Activated CD4-positive, alpha-beta T cell treated with anti-CD3 and anti-CD28 coated beads for 36 hours (primary cell): Measurements from ENCODE around the gene METTL22. TPM values are rescaled to one million over a fixed set of nuclear protein-coding genes. Genes with fewer than 3 reads are reported as not detected.
A peak's percentile ranks its signal among the peaks of the same experiment; 100 is the strongest.
"Not testable (repeated sequence)": the region's sequence is repeated elsewhere in the genome, so short reads cannot be mapped to it uniquely, and the experiment has no call there.

Experiments used
- ATAC-seq: fragments of 200-7000 bp; cut with Tn5 transposase; one replicate; pipeline ENCODE4 v1.10.0; 2021; ENCODE audit warnings: mild to moderate bottlenecking, moderate library complexity
- CTCF ChIA-PET: fragments of 350-600 bp; sonication (Branson Sonifier 250); formaldehyde crosslinking; loops from one replicate; lab custom pipeline; 2021; ENCODE audit warnings: antibody characterized with exemption; lab: Charles Lee
- POLR2A ChIA-PET: fragments of 350-600 bp; sonication (Branson Sonifier 250); formaldehyde crosslinking; loops from one replicate; lab custom pipeline; 2021; ENCODE audit warnings: antibody characterized with exemption, inconsistent platforms; lab: Charles Lee
- DNase-seq: peaks from one replicate; pipeline ENCODE4 v3.0.0-alpha.2; 2020
- H3K27ac Mint-ChIP-seq: one replicate; pipeline ENCODE4 v1.8.0; 2021; ENCODE audit warnings: mixed read lengths
- H3K27me3 Mint-ChIP-seq: one replicate; pipeline ENCODE4 v1.8.0; 2021; ENCODE audit warnings: mixed read lengths
- H3K36me3 Mint-ChIP-seq: one replicate; pipeline ENCODE4 v1.8.0; 2021; ENCODE audit warnings: low read depth, mixed read lengths
- H3K4me1 Mint-ChIP-seq: one replicate; pipeline ENCODE4 v1.8.0; 2021; ENCODE audit warnings: mixed read lengths
- H3K4me3 Mint-ChIP-seq: one replicate; pipeline ENCODE4 v1.8.0; 2021; ENCODE audit warnings: mild to moderate bottlenecking, moderate library complexity, mixed read lengths
- H3K9me3 Mint-ChIP-seq: one replicate; pipeline ENCODE4 v1.8.0; 2021; ENCODE audit warnings: low read depth, mixed read lengths
- intact Hi-C, 2 experiments: fragments of 100-400 bp; cut with DNase I in 1 of 2; cut with micrococcal nuclease in 1 of 2; formaldehyde crosslinking; loops; one replicate each; pipeline versions ENCODE4 v1.14.2 to v1.15.1; 2022 to 2024; cut with DNase I, micrococcal nuclease
- total RNA-seq, 2 experiments: library from RNA; stranded (reverse); gene quantifications; one replicate each; pipeline ENCODE4 v1.2.3, GENCODE V29; 2021

The METTL22 gene
- total RNA-seq, 2 experiments from 2014 or later = 32.3 to 45.8 TPM

DNA sequence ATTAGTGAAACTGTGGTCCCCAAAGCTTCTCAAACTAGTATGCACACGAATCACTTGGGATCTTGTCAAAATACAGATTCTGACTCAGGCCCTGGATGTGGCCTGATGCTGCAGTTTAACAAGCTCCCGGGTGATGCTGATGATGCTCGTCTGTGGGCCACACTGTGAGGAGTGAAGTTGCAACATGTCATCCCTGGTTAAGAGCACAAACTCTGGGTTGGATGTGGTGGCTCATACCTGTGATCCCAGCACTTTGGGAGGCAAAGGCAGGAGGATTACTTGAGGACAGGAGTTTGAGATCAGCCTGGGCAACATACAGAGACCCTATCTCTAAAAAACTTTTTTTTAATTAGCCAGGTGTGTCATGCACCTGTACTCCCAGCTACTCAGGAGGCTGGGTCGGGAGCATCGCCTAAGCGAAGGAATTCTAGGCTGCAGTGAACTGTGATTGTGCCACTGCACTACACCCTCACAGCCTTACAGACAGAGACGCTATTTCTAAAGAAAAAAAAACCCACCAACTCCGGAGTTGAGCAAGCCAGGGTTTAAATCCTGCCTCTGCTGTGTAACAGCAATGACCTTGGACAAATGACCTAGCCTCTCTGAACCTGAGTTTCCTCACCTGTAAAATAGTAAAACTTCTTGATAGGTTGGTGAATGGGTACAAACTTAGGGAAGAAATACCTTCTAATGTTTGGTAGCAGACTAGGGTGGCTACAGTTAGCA lies 28.5 kb downstream of the METTL22 start:
- H3K4me1 Mint-ChIP-seq = peaks cover 7% of the 10 kb centered on the region
- peaks cover 19% of the 10 kb centered on the region for H3K36me3 Mint-ChIP-seq
- ChIA-PET POLR2A (no interaction called here), CTCF (no interaction called here)
- H3K27me3 Mint-ChIP-seq = no peaks in the 10 kb centered on the region
- intact Hi-C loops = loop anchor here in 1 of 2 experiments (10.0 kb wide), 1 partner anchor 355 kb away; no protein-coding TSS in a partner anchor
- no peaks in the 10 kb centered on the region for H3K9me3 Mint-ChIP-seq
- no peak overlapping the region for H3K27ac Mint-ChIP-seq
- no peak overlapping the region for H3K4me3 Mint-ChIP-seq
- DNase-seq (no peak), ATAC-seq (no peak)

DNA sequence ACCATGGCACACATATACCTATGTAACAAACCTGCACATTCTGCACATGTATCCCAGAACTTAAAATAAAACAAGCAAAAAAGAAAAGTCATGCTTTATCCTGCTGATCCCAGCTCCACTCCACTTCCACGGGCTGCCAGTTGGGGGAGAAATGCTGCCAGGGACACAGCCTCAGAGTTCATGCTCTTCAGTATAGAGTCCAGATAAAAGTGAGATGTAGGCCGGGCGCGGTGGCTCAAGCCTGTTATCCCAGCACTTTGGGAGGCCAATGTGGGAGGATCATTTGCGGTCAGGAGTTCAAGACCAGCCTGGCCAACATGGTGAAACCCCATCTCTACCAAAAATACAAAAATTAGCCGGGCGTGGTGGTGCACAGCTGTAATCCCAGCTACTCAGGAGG lies 30.5 kb downstream of the METTL22 start:
- intact Hi-C loops = loop anchor here in 1 of 2 experiments (10.0 kb wide), 1 partner anchor 353 kb away; no protein-coding TSS in a partner anchor
- H3K4me3 Mint-ChIP-seq, POLR2A ChIA-PET, H3K36me3 Mint-ChIP-seq, H3K27ac Mint-ChIP-seq, DNase-seq, H3K9me3 Mint-ChIP-seq, ATAC-seq, H3K27me3 Mint-ChIP-seq: not testable (repeated sequence)
- peaks cover 17% of the 10 kb centered on the region for H3K4me1 Mint-ChIP-seq
- CTCF ChIA-PET = interaction anchor here (0.9 to 1.0 kb wide), 2 partner anchors 8 to 284 kb away, joined by 3 read pairs; no protein-coding TSS in a partner anchor

DNA sequence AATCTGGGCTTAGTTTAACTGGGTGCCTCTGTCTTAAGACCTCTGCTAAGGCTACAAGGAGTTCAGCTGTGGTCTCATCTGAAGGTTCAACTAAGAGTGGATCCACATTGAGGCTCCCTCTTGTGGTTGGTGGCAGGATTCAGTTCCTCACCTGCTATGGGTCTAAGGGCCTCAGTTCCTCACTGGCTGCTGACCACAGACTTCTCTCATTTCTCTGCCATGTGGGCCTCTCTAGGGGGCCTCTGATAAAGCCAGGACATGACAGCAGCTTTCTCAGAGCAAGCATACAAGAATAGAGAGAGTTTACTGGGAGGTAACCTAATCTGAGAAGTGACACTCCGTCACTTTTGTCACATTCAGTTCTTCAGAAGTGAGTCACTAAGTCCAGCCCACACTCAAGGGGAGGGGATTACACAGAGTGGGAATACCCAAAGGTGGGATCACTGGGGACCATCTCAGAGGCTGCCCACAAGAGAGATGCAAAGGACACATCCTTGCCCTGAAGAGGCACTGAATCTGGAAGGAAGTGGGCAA lies 33.8 kb downstream of the METTL22 start:
- ChIA-PET POLR2A (interaction anchor here (0.6 kb wide), 1 partner anchor 143 kb away, joined by 3 read pairs; no protein-coding TSS in a partner anchor), CTCF (interaction anchor here (0.7 to 2.1 kb wide), 9 partner anchors 11 to 480 kb away, joined by 3 to 7 read pairs (median 3); partner anchors contain the start of gene METTL22)
- Mint-ChIP-seq H3K27ac (no peak overlapping the region), H3K4me3 (no peak overlapping the region), H3K36me3 (no peaks in the 10 kb centered on the region), H3K9me3 (no peaks in the 10 kb centered on the region), H3K27me3 (no peaks in the 10 kb centered on the region), H3K4me1 (peaks cover 17% of the 10 kb centered on the region)
- DNase-seq (peak; percentile 74), ATAC-seq (peak; percentile 93)
- intact Hi-C loops = loop anchor here (1.0 to 10.0 kb wide), 5 partner anchors 32 to 350 kb away; partner anchors contain the start of genes PMM2 (in 1 of the 2) and TMEM186 (in 1 of the 2)

DNA sequence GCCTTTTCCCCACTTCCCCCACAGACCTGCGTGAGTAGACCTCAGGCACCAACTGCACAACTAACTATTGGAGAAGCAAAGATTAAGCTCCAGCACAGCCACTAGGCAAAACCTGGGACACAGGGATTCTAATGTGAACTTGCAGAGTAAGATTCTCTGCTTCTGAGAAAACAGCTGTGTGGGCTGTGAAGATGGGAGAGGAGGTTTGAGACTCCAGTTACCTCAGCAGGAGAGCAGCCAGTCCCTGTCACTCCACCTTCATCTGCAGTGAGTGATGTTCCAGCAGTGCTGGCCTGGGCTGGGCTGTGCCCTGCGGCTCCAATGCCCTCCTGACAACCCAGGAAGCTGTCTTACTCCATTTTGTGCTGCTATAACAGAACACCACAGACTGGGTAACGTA lies 34.9 kb downstream of the METTL22 start:
- Mint-ChIP-seq H3K36me3 (no peaks in the 10 kb centered on the region), H3K4me1 (peaks cover 17% of the 10 kb centered on the region), H3K27me3 (no peaks in the 10 kb centered on the region), H3K27ac (no peak overlapping the region), H3K4me3 (no peak overlapping the region), H3K9me3 (no peaks in the 10 kb centered on the region)
- intact Hi-C loops = loop anchor here (5.0 to 10.0 kb wide), 2 partner anchors 141 to 348 kb away; partner anchors contain the start of genes PMM2 (in 1 of the 2) and TMEM186 (in 1 of the 2)
- ChIA-PET POLR2A (no interaction called here), CTCF (interaction anchor here (0.6 to 1.4 kb wide), 4 partner anchors 10 to 224 kb away, joined by 3 to 4 read pairs (median 3); no protein-coding TSS in a partner anchor)
- ATAC-seq = no peak
- DNase-seq = no peak

DNA sequence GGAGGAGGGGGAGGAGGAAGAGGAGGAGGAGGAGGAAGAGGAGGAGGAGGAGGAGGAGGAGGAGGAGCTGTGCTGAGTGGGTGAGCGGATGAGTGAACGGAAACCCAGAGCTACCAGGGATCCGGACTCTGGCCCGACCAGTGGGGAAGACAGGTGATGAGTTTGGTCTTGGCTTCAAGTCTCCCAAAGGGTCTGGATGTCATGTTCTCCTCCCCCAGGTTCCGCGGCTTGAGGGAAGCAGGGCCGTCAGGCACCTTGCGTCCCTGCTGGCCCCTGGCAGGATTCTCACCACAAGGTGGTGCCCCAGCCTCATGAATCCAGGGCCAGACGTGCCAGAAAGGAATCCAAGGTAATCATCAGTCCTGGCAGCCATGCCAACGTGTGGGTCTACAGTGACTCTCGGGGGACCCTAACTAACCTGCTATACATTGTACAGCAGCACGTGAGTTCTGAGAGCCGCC lies 39.4 kb downstream of the METTL22 start:
- peak; percentile 88 for ATAC-seq
- ChIA-PET CTCF (interaction anchor here (0.7 to 4.9 kb wide), 6 partner anchors 10 to 224 kb away, joined by 3 to 25 read pairs (median 4); no protein-coding TSS in a partner anchor), POLR2A (no interaction called here)
- intact Hi-C loops = loop anchor here (1.0 kb wide), 2 partner anchors 131 to 219 kb away; no protein-coding TSS in a partner anchor
- H3K27ac Mint-ChIP-seq = no peak overlapping the region
- peaks cover 4% of the 10 kb centered on the region for H3K4me1 Mint-ChIP-seq
- H3K27me3 Mint-ChIP-seq = no peaks in the 10 kb centered on the region
- DNase-seq = peak; percentile 84
- H3K9me3 Mint-ChIP-seq = no peaks in the 10 kb centered on the region
- peaks cover 1% of the 10 kb centered on the region for H3K36me3 Mint-ChIP-seq
- no peak overlapping the region for H3K4me3 Mint-ChIP-seq

DNA sequence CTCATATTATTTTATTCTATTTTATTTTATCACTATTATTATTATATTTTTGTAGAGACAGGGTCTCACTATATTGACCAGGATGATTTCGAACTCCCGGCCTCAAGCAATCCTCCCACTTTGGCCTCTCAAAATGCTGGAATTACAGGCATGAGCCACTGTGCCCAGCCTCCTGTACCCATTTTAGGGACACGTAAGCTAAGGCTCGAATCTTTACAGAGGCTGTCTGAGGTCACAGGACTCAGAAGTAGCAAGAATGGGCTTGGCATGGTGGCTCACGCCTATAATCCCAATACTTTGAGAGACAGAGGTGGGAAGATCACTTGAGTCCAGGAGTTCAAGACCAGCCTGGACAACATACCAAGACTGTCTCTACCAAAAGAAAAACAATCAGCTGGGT lies 40.2 kb downstream of the METTL22 start:
- ATAC-seq (no peak), DNase-seq (no peak)
- H3K36me3 Mint-ChIP-seq = peaks cover 1% of the 10 kb centered on the region
- no peak overlapping the region for H3K27ac Mint-ChIP-seq
- H3K27me3 Mint-ChIP-seq = no peaks in the 10 kb centered on the region
- H3K4me3 Mint-ChIP-seq = no peak overlapping the region
- H3K9me3 Mint-ChIP-seq = no peaks in the 10 kb centered on the region
- ChIA-PET POLR2A (no interaction called here), CTCF (interaction anchor here (0.8 to 4.9 kb wide), 4 partner anchors 9 to 223 kb away, joined by 4 to 25 read pairs (median 5); no protein-coding TSS in a partner anchor)
- intact Hi-C loops = loop anchor here (1.0 kb wide), 2 partner anchors 131 to 219 kb away; no protein-coding TSS in a partner anchor
- H3K4me1 Mint-ChIP-seq = no peaks in the 10 kb centered on the region

DNA sequence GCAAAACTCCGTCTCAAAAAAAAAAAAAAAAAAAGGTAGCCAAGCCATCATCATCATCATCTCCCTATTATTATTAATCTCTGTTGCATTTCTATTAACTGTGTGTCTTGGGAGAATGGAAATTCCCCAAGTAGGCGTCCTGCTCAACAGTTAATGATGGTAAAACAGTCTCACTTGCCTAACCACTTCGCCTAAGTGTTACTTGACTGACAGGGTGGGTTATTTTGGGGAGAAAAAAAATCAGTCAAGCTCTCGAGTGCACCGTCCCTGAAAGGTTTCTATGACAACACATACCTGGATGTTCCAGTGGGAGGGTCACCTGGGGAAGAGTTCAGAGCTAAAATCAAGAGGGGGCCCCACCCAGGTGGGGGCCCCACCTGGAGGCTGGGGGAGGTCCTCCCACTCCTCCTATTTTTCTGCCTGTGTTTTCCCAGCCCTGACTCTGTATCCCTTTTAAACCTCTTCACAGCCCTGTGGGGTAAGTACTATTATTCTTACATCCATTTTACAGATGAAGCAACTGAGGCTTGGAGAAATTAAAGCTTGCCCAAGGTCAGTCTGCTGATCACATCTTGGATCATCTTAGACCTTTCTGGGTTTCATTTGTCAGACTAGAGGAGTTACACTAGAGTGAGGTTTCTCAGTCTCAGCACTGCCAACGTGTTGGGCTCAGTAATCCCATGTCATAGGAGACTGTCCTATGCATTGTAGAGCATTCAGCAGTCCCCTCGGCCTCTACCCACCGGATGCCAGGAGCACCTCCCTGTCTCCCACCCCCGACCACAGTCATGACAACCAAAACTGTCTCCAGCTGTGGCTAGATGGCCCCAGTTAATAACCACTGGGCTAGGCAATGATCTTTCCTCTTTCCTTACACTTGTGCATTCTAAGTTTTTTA lies 41.9 kb downstream of the METTL22 start:
- no peaks in the 10 kb centered on the region for H3K27me3 Mint-ChIP-seq
- no peaks in the 10 kb centered on the region for H3K9me3 Mint-ChIP-seq
- H3K36me3 Mint-ChIP-seq = peaks cover 5% of the 10 kb centered on the region
- CTCF ChIA-PET = interaction anchor here (1.1 to 4.9 kb wide), 3 partner anchors 147 to 216 kb away, joined by 3 to 25 read pairs (median 4); no protein-coding TSS in a partner anchor
- H3K4me1 Mint-ChIP-seq = no peaks in the 10 kb centered on the region
- no peak for ATAC-seq
- intact Hi-C loops = no loop called here
- H3K4me3 Mint-ChIP-seq = no peak overlapping the region
- no peak for DNase-seq
- POLR2A ChIA-PET = interaction anchor here (0.6 kb wide), 1 partner anchor 1242 kb away, joined by 4 read pairs; no protein-coding TSS in a partner anchor
- no peak overlapping the region for H3K27ac Mint-ChIP-seq

DNA sequence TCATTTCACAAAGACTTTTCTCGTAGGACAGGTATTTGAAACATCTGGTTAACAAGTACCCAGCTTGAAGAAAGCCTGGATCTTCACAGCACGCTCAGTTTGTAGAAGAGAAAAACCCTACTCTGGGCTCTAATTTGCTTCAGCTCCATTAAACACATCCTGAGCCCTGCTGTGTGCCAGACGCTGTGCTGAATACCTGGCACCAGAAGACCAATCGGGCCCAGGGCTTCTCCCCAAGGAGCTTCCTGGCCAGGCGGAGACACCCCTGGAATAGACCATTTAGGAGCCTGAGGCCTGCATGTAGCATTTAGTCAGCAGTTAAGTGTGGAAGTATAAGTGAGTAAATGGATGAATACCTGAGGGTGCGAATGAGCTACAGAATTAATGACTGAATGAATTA lies 44.0 kb downstream of the METTL22 start:
- Mint-ChIP-seq H3K27ac (no peak overlapping the region), H3K4me3 (no peak overlapping the region), H3K9me3 (no peaks in the 10 kb centered on the region), H3K4me1 (no peaks in the 10 kb centered on the region), H3K27me3 (no peaks in the 10 kb centered on the region), H3K36me3 (peaks cover 5% of the 10 kb centered on the region)
- ChIA-PET POLR2A (no interaction called here), CTCF (interaction anchor here (1.3 to 1.8 kb wide), 3 partner anchors 8 to 30 kb away, joined by 3 to 4 read pairs (median 3); no protein-coding TSS in a partner anchor)
- DNase-seq = no peak
- intact Hi-C loops = no loop called here
- no peak for ATAC-seq

DNA sequence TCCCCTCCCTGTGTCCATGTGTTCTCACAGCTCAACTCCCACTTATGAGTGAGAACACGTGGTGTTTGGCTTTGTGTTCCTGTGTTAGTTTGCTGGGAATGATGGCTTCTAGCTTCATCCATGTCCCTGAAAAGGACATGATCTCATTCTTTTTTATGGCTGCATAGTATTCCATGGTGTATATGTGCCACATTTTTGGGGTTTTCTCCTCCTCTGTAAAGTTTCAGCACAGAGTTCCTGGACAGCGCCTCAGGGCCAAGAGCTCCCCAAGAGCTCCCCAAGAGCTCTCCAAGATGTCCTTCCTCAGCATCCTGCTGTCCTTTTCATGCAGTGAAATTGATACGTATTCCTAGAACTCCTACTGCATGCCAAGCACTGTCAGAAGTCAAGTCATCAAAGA lies 46.0 kb downstream of the METTL22 start:
- H3K36me3 Mint-ChIP-seq = peaks cover 5% of the 10 kb centered on the region
- intact Hi-C loops = no loop called here

DNA sequence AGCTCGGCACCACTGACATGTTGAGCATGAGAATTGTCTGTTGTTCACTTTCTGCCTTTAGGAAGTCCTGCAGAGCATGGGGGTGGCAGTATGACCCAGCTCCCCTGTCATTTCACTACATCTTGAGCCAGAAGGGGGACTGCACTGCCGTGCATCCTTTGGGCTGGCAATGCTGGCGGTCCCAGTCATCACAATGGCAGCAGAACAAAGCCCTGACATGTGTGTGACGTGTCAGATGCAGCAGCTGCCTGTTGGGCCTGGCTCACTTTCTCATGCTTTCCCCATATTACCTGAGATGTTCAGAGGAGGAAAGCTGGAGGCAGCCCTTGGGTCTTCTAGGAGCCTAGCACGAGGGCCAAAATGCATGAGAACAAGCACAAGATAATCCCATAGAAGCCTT lies 46.6 kb downstream of the METTL22 start:
- no peaks in the 10 kb centered on the region for H3K27me3 Mint-ChIP-seq
- POLR2A ChIA-PET = no interaction called here
- no peak for ATAC-seq

More for the DNA sequence above, 46.0 kb downstream of the METTL22 start:
- Mint-ChIP-seq H3K4me3 (no peak overlapping the region), H3K27me3 (no peaks in the 10 kb centered on the region), H3K27ac (no peak overlapping the region), H3K9me3 (no peaks in the 10 kb centered on the region), H3K4me1 (no peaks in the 10 kb centered on the region)
- ATAC-seq (no peak), DNase-seq (no peak)
- ChIA-PET POLR2A (no interaction called here), CTCF (interaction anchor here (0.6 to 1.2 kb wide), 2 partner anchors 11 to 206 kb away, joined by 3 read pairs; no protein-coding TSS in a partner anchor)

More for the DNA sequence above, 46.6 kb downstream of the METTL22 start:
- H3K27ac Mint-ChIP-seq = no peak overlapping the region
- H3K36me3 Mint-ChIP-seq = peaks cover 5% of the 10 kb centered on the region
- H3K4me1 Mint-ChIP-seq = no peaks in the 10 kb centered on the region
- no peaks in the 10 kb centered on the region for H3K9me3 Mint-ChIP-seq
- DNase-seq = no peak
- no peak overlapping the region for H3K4me3 Mint-ChIP-seq
- CTCF ChIA-PET = interaction anchor here (0.6 to 1.2 kb wide), 2 partner anchors 11 to 205 kb away, joined by 3 read pairs; no protein-coding TSS in a partner anchor
- intact Hi-C loops = no loop called here
